Mucosa of descending colon (tissue), 3 donors: ENCODE data around the gene MAP6. TPM values are rescaled to one million over a fixed set of nuclear protein-coding genes. Genes with fewer than 3 reads are reported as not detected.

Source experiments
- ATAC-seq: fragments of 200-7000 bp; cut with Tn5 transposase; one replicate; pipeline ENCODE4 v1.9.1; 2020; ENCODE audit warnings: mild to moderate bottlenecking, moderate library complexity
- DNase-seq, 3 donors: peaks; one replicate each; pipeline ENCODE4 v3.0.0-alpha.2; 2020
- H3K36me3 ChIP-seq: fragments of 200-600 bp; one replicate; pipeline ENCODE4 v1.8.0; 2021; ENCODE audit warnings: low read depth, mild to moderate bottlenecking
- H3K4me1 ChIP-seq: fragments of 200-600 bp; one replicate; pipeline ENCODE4 v1.8.0; 2021; ENCODE audit warnings: low read depth, mild to moderate bottlenecking
- H3K4me3 ChIP-seq: fragments of 200-600 bp; one replicate; pipeline ENCODE4 v1.8.0; 2021; ENCODE audit warnings: mild to moderate bottlenecking
- H3K9me3 ChIP-seq: fragments of 200-600 bp; one replicate; pipeline ENCODE4 v1.8.0; 2021; ENCODE audit warnings: mild to moderate bottlenecking
- CTCF ChIP-seq: fragments of 200-600 bp; IDR thresholded peaks from one replicate; pipeline ENCODE4 v1.8.0; 2022; ENCODE audit warnings: antibody characterized with exemption, mild to moderate bottlenecking
- intact Hi-C, 2 donors: fragments of 100-400 bp; cut with DNase I in 1 of 2; cut with micrococcal nuclease in 1 of 2; formaldehyde crosslinking; loops; one replicate each; pipeline versions ENCODE4 v1.11.0 to v1.11.1; 2022; cut with DNase I, micrococcal nuclease
- total RNA-seq, 3 donors: library from RNA; stranded (reverse); fragmentation: NEBNext Ultra II Directional in 2 of 3; extraction: Animal tissue kit (Norgen Biotek cat#: 25700) in 2 of 3; gene quantifications; one replicate each; pipeline versions ENCODE4 v1.2.1 to v1.2.4, GENCODE V29; 2021 to 2023
- donor health status: DM: no; HTN: no; CAD: no; lungs with moderate emphysema.
- donor health status: DM: no; HTN: no; CAD: no.
- donor health status: DM: no; HTN: yes; CAD: no.

The MAP6 gene
- total RNA-seq, 3 donors from 2014 or later: 0.84 to 17.7 (median 1.9) TPM

DNA sequence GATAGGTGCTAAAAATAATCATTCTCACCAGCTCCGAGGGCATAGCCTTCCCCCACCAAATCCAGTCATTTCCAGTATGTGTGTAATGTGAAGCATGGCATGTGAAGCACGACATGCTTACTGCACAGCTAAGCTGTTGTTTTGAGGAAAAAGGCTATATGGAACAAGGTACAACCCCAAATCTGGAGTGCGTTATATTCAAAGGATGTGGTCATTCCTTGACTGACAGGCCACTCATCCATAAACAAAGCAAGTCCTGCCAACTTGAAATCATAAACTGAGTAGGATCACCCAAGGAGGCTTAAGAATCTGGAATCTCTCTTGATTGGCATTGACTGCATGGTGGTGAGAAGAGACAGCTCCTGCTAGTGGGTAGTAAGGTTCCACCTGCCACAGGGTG is 3.7 kb downstream of the MAP6 start:
- no peak for TF ChIP-seq CTCF
- ATAC-seq (no peak), DNase-seq (no peak)
- H3K9me3 ChIP-seq: no peaks in the 10 kb centered on the region
- H3K4me1 ChIP-seq: peaks cover 8% of the 10 kb centered on the region
- no peaks in the 10 kb centered on the region for H3K36me3 ChIP-seq
- H3K4me3 ChIP-seq: no peak overlapping the region
- intact Hi-C loops: no loop called here

- DNase-seq (no peak), ATAC-seq (no peak)
- Histone ChIP-seq H3K9me3 (no peaks in the 10 kb centered on the region), H3K36me3 (no peaks in the 10 kb centered on the region), H3K4me1 (peaks cover 8% of the 10 kb centered on the region), H3K4me3 (no peak overlapping the region)
- no peak for TF ChIP-seq CTCF
- intact Hi-C loops: no loop called here
These were observed 4.4 kb downstream of the MAP6 start for GRCh38 chr11:75664389-75664788.

DNA sequence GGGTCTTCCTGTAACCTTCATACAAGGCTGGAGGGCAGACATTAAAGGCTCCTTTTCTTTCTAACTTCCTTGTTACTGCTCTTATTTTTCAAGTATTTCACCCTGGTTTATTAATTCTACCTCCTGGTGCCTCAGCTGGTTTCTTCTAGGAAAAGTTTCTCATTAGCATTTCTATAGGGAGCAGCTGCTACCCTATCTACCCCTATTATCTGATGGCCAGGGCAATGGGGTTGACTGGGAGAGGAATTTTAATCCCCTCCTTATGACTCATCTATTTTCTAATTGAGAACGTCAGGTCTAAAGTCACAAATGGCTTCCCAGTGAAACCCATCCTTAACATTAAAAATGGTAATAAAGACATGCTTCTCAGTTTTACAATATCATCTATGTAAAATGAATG is 5.0 kb downstream of the MAP6 start:
- peaks cover 8% of the 10 kb centered on the region for H3K4me1 ChIP-seq
- no peak overlapping the region for H3K4me3 ChIP-seq
- H3K36me3 ChIP-seq: no peaks in the 10 kb centered on the region
- H3K9me3 ChIP-seq: no peaks in the 10 kb centered on the region
- intact Hi-C loops: no loop called here
- no peak for TF ChIP-seq CTCF
- no peak for DNase-seq
- no peak for ATAC-seq

DNA sequence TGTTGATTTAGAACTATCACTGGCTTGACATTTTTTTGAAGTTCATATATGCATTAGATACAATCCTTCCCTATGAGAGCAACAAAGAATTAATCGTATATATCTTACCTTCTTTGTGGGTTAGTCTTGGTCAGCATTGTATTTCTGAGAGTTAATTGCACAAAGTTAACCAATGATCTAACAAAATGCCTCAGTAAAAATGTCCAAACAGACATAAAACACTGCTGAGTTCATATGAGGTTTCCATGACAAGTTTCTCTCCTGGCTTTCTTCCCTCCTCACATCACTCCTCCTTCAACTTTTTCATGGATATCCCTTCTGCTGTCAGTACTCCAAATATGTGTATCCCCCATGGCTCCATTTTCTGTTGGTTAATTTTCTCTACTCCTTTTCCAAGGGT is 9.0 kb downstream of the MAP6 start:
- DNase-seq: no peak
- Histone ChIP-seq H3K36me3 (no peaks in the 10 kb centered on the region), H3K4me3 (no peak overlapping the region), H3K4me1 (no peaks in the 10 kb centered on the region), H3K9me3 (no peaks in the 10 kb centered on the region)
- no peak for TF ChIP-seq CTCF
- intact Hi-C loops: no loop called here
- ATAC-seq: no peak

- no peak for TF ChIP-seq CTCF
- intact Hi-C loops: no loop called here
- Histone ChIP-seq H3K36me3 (no peaks in the 10 kb centered on the region), H3K4me3 (no peak overlapping the region), H3K9me3 (no peaks in the 10 kb centered on the region), H3K4me1 (no peaks in the 10 kb centered on the region)
- no peak for ATAC-seq
- no peak for DNase-seq
These were observed 12.7 kb downstream of the MAP6 start for GRCh38 chr11:75656044-75656727.

GRCh38 chr11:75655605-75656004 is 13.2 kb downstream of the MAP6 start:
- H3K9me3 ChIP-seq: no peaks in the 10 kb centered on the region
- no peaks in the 10 kb centered on the region for H3K36me3 ChIP-seq
- ATAC-seq: no peak
- intact Hi-C loops: no loop called here
- H3K4me1 ChIP-seq: no peaks in the 10 kb centered on the region
- no peak for TF ChIP-seq CTCF
- no peak overlapping the region for H3K4me3 ChIP-seq
- DNase-seq: no peak
